HG03571 (cell line): ENCODE results near the gene DLG2.

Source experiments
- ATAC-seq: cut with Tn5 transposase; IDR thresholded peaks from one replicate; pipeline ENCODE4 v1.9.1; 2021; ENCODE audit not compliant: unreplicated experiment

The DLG2 gene

GRCh38 chr11:83645561-83645960 is 1981.6 kb downstream of the DLG2 start:
- no peak for ATAC-seq

- no peak for ATAC-seq
Observed at GRCh38 chr11:83643115-83643514, 1984.0 kb downstream of the DLG2 start.

GRCh38 chr11:83642500-83642899 is 1984.6 kb downstream of the DLG2 start:
- no peak for ATAC-seq

GRCh38 chr11:83641511-83641910 is 1985.6 kb downstream of the DLG2 start:
- no peak for ATAC-seq

GRCh38 chr11:83639995-83640758 is 1987.0 kb downstream of the DLG2 start:
- no peak for ATAC-seq

GRCh38 chr11:83635166-83635565 is 1992.0 kb downstream of the DLG2 start:
- ATAC-seq = no peak

- ATAC-seq = no peak
Observed at GRCh38 chr11:83630211-83630610, 1996.9 kb downstream of the DLG2 start.

GRCh38 chr11:83629775-83630174 is 1997.4 kb downstream of the DLG2 start:
- ATAC-seq = no peak

- ATAC-seq = no peak
Observed at GRCh38 chr11:83628622-83629355, 1998.4 kb downstream of the DLG2 start.

- ATAC-seq = no peak
Observed at GRCh38 chr11:83625336-83625735, 2001.8 kb downstream of the DLG2 start.

GRCh38 chr11:83617671-83618070 is 2009.5 kb downstream of the DLG2 start:
- no peak for ATAC-seq

- peak; percentile 28 for ATAC-seq
Observed at GRCh38 chr11:83613767-83614121, 2013.4 kb downstream of the DLG2 start.

GRCh38 chr11:83612891-83613766 is 2014.0 kb downstream of the DLG2 start:
- ATAC-seq = peak; percentile 94

- ATAC-seq = no peak
Observed at GRCh38 chr11:83611600-83611999, 2015.5 kb downstream of the DLG2 start.

GRCh38 chr11:83611031-83611430 is 2016.1 kb downstream of the DLG2 start:
- ATAC-seq = no peak

- no peak for ATAC-seq
Observed at GRCh38 chr11:83609191-83609590, 2018.0 kb downstream of the DLG2 start.

- no peak for ATAC-seq
Observed at GRCh38 chr11:83608571-83608970, 2018.6 kb downstream of the DLG2 start.

- no peak for ATAC-seq
Observed at GRCh38 chr11:83601914-83602527, 2025.1 kb downstream of the DLG2 start.

- ATAC-seq = no peak
Observed at GRCh38 chr11:83601201-83601913, 2025.8 kb downstream of the DLG2 start.

GRCh38 chr11:83600661-83601060 is 2026.5 kb downstream of the DLG2 start:
- ATAC-seq = no peak
